PC-9 (cell line): Measurements from ENCODE around the gene MOV10L1.

Source experiments
- CTCF ChIP-seq: fragments of 200-600 bp; sonication (generic); conservative IDR thresholded peaks from 2 replicates; pipeline ENCODE4 v1.6.1; 2017; ENCODE audit warnings: mixed run types, antibody characterized with exemption, mild to moderate bottlenecking, moderate library complexity
- EZH2 ChIP-seq: fragments of 200-600 bp; sonication (generic); IDR thresholded peaks from 2 replicates; pipeline ENCODE4 v1.8.0; 2017; ENCODE audit warnings: antibody characterized with exemption, low read depth

GRCh38 chr22:50121202-50121740 lies 31.5 kb downstream of the MOV10L1 start:
- TF ChIP-seq CTCF = no peak
- no peak for TF ChIP-seq EZH2
